Endothelial cell of umbilical vein (primary cell): ENCODE measurements around the gene B9D1. TPM values are rescaled to one million over a fixed set of nuclear protein-coding genes. Genes with fewer than 3 reads are reported as not detected.

ENCODE experiments used
- BruUV-seq: library from RNA; stranded (reverse); fragments of 400-500 nt; replicated peaks from 2 replicates; lab custom pipeline; 2021; lab: Mats Ljungman, UMichigan
- CTCF ChIA-PET: fragments of 300-600, 350-600 bp; sonication (Branson Sonifier 250); formaldehyde crosslinking; loops from one replicate; lab custom pipeline; 2021; ENCODE audit warnings: antibody characterized with exemption, inconsistent platforms; lab: Charles Lee
- POLR2A ChIA-PET: fragments of 300-600, 350-600 bp; sonication (Branson Sonifier 250); formaldehyde crosslinking; loops from one replicate; lab custom pipeline; 2021; ENCODE audit warnings: antibody characterized with exemption, inconsistent platforms; lab: Charles Lee
- DNase-seq: peaks from one replicate; pipeline ENCODE4 v3.0.0-alpha.2; 2011; ENCODE audit warnings: low read depth, low spot score
- FAIRE-seq: peaks from 2 replicates; lab custom pipeline; 2011; peaks lifted over from hg19 to GRCh38; lab: Jason Lieb, UNC
- H2AFZ ChIP-seq: 2 replicates; pipeline ENCODE4 v1.6.0; 2012; ENCODE audit warnings: low read depth, low read length, control low read depth, inconsistent platforms
- H3K27ac ChIP-seq: 2 replicates; pipeline ENCODE4 v1.5.1; 2011; ENCODE audit warnings: low read depth, mild to moderate bottlenecking, control low read depth, low read length, moderate library complexity; ENCODE audit not compliant: insufficient read depth
- H3K27me3 ChIP-seq, 2 experiments: 2 replicates each; pipeline versions ENCODE4 v1.6.0 to v1.6.1; 2011; ENCODE audit warnings: low read length in 2 of 2, mixed read lengths in 1 of 2; ENCODE audit not compliant: control insufficient read depth in 2 of 2, insufficient read depth in 2 of 2
- H3K36me3 ChIP-seq, 2 experiments: 2 replicates in 1 of 2; 3 replicates in 1 of 2; pipeline ENCODE4 v1.5.1; 2011; ENCODE audit warnings: low read length in 2 of 2, mild to moderate bottlenecking in 1 of 2, moderate library complexity in 1 of 2; ENCODE audit not compliant: control insufficient read depth in 2 of 2, insufficient read depth in 2 of 2; ENCODE audit errors: extremely low read depth in 1 of 2
- H3K4me1 ChIP-seq: 3 replicates; pipeline ENCODE4 v1.5.1; 2011; ENCODE audit warnings: mild to moderate bottlenecking, low read length; ENCODE audit not compliant: control insufficient read depth, insufficient read depth; ENCODE audit errors: extremely low read depth
- H3K4me2 ChIP-seq: 2 replicates; pipeline ENCODE4 v1.6.1; 2011; ENCODE audit warnings: low read length, control low read depth, mixed read lengths; ENCODE audit not compliant: insufficient read depth
- H3K4me3 ChIP-seq, 3 experiments: fragments of 200-600 bp in 1 of 3; sonication (generic), shearing (Covaris generic) in 1 of 3; replicated peaks in 1 of 3; 2 replicates each; pipeline ENCODE4 v1.5.1; 2011 to 2016; ENCODE audit warnings: control low read depth in 3 of 3, low read length in 3 of 3, mild to moderate bottlenecking in 2 of 3, inconsistent platforms in 1 of 3, low read depth in 1 of 3, moderate library complexity in 1 of 3; ENCODE audit not compliant: insufficient read depth in 1 of 3
- H3K79me2 ChIP-seq: 2 replicates; pipeline ENCODE4 v1.6.0; 2012; ENCODE audit warnings: low read length, inconsistent platforms; ENCODE audit not compliant: control insufficient read depth, insufficient read depth
- H3K9ac ChIP-seq: replicated peaks from 2 replicates; pipeline ENCODE3; 2011; ENCODE audit warnings: low read length, control low read depth; ENCODE audit not compliant: insufficient read depth; ENCODE audit errors: extremely low read depth
- H3K9me1 ChIP-seq: replicated peaks from 3 replicates; pipeline ENCODE4 v1.6.0; 2011; ENCODE audit warnings: mild to moderate bottlenecking, low read length; ENCODE audit not compliant: control insufficient read depth, insufficient read depth; ENCODE audit errors: extremely low read depth
- H3K9me3 ChIP-seq: replicated peaks from 2 replicates; pipeline ENCODE4 v1.5.1; 2012; ENCODE audit warnings: low read length, inconsistent platforms; ENCODE audit not compliant: control insufficient read depth, insufficient read depth
- H4K20me1 ChIP-seq: replicated peaks from 2 replicates; pipeline ENCODE3; 2011; ENCODE audit warnings: mild to moderate bottlenecking, low read length; ENCODE audit not compliant: control insufficient read depth, insufficient read depth; ENCODE audit errors: extremely low read depth
- GATA2 ChIP-seq: IDR thresholded peaks from 2 replicates; pipeline ENCODE4 v1.7.0; 2011; ENCODE audit warnings: low read depth, mild to moderate bottlenecking, moderate library complexity, mixed read lengths, low read length; ENCODE audit not compliant: insufficient read length, insufficient read depth
- JUN ChIP-seq: IDR thresholded peaks from 2 replicates; pipeline ENCODE4 v1.6.1; 2011; ENCODE audit warnings: borderline replicate concordance, low read depth; ENCODE audit not compliant: insufficient read length, insufficient read depth
- MYC ChIP-seq: IDR thresholded peaks from one replicate; pipeline ENCODE4 v1.6.1; 2011; ENCODE audit warnings: mild to moderate bottlenecking, low read depth, low read length
- POLR2A ChIP-seq: IDR thresholded peaks from 2 replicates; pipeline ENCODE4 v1.6.1; 2012; ENCODE audit warnings: low read depth, mild to moderate bottlenecking, control low read depth, low read length
- POLR2AphosphoS5 ChIP-seq: IDR thresholded peaks from 2 replicates; pipeline ENCODE4 v1.6.1; 2012; ENCODE audit warnings: low read depth, mild to moderate bottlenecking, control low read depth, low read length, moderate library complexity; ENCODE audit not compliant: insufficient read depth
- dilution Hi-C: fragments of 300-500 bp; cut with MboI; formaldehyde crosslinking; loops from one replicate; pipeline ENCODE4 v1.15.0; 2019; ENCODE audit warnings: low sequenced_read_pairs; ENCODE audit not compliant: extremely low pct_ligation_motif_present
- intact Hi-C: fragments of 100-400 bp; cut with micrococcal nuclease; formaldehyde crosslinking; loops from one replicate; pipeline ENCODE4 v1.10.0; 2022
- polyA plus RNA-seq, 4 experiments: library from polyadenylated mRNA; depleted of rRNA in 3 of 4; stranded (reverse) in 3 of 4; unstranded in 1 of 4; fragments of >200 nt; gene quantifications; 2 replicates each; pipeline versions ENCODE4 v1.2.1 to v1.2.3, GENCODE V29; 2011 to 2012; ENCODE audit warnings: missing spikeins in 1 of 4
- total RNA-seq: library from RNA; stranded (reverse); gene quantifications from 2 replicates; pipeline ENCODE4 v1.2.3, GENCODE V29; 2021

B9D1 gene
- total and polyA plus RNA-seq, 2 donors (not counting 3 experiments of a cell fraction or from before 2014, with no cell fraction given) = 20.5 to 55.8 TPM

DNA sequence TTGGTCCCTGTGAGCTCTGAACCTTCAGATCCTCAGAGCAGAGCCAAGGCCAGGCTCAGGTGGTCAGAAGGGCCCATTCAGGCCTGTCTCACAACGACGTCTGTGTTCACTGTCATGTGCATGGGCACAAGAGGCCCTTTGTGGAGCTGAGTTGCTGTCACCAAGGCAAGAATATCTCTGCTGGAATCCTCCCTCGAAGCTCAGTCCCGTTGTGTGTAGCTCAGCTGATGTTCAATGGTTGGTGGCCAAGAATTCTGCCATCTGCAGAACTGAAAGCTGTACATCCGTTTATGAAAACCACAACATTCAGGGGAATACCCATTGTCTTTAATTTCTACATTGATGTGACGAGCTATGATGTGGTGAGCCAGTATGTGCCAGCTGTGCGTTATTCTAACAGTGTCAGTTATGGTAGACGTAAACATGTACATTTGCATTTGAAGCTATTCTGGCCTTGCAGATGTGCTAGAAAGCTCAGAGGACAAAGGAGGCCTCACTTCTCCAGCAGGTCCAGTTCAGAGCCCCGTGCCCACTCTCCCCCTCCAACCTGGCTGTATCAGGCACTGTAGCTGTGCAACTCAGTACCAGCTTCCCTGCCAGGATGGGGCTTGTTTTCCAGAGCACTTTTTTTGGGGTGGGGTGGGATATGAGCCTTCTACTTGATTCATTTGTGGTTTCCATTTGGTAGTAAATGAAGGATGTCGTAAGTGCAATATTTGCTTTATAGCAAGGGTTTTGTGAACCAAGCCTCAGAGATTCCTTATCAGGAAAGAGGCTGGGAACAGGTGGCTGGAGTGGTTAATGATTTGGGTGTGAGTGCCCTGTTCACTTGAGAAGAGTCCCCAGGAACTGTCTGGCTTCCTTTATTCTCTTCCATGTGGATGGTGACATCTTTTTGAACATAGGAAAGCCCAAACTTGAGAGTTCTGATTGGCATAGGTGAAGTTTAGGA, 56.1 kb downstream of the B9D1 start:
- dilution Hi-C loops = no loop called here

DNA sequence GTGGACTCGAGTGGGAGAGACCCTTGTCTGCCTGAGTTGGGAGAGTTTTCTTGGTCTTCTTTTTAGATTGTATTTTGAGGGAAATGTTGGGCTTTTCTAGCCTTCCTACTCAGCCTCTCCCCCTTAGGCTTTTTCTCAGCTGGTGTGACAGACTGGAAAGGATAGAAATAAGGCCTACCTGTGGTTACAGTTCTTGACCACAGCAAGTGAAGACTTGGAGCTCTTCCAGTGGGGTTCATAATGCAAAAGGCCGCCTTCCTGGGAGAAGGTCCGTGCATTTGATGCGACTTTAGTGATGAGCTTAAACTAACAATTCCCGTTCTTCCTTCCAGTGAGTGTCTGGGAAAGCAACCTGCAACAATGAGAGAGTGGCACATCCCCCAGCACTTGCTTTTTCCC, 56.8 kb downstream of the B9D1 start:
- no peak overlapping the region for H2AFZ ChIP-seq
- no peak for FAIRE-seq
- peaks cover 11% of the 10 kb centered on the region for H3K79me2 ChIP-seq
- intact Hi-C loops (no loop called here), dilution Hi-C loops (no loop called here)
- POLR2A ChIA-PET = no interaction called here
- H3K9me3 ChIP-seq = no peaks in the 10 kb centered on the region
- TF ChIP-seq MYC = no peak
- TF ChIP-seq GATA2 = peak; percentile 1
- DNase-seq = no peak
- CTCF ChIA-PET = interaction anchor here (0.6 to 0.9 kb wide), 3 partner anchors 11 to 244 kb away, joined by 3 read pairs; partner anchors contain the start of gene B9D1
- no peaks in the 10 kb centered on the region for H3K9me1 ChIP-seq
- no peak overlapping the region for H3K9ac ChIP-seq
- no TSS peak for BruUV-seq
- H3K27ac ChIP-seq = no peak overlapping the region
- H3K4me1 ChIP-seq = peaks cover 24% of the 10 kb centered on the region
- H3K36me3 ChIP-seq = peaks cover 4 to 5% of the 10 kb centered on the region in 2 experiments
- no peaks in the 10 kb centered on the region for H3K27me3 ChIP-seq
- no peak overlapping the region for H3K4me3 ChIP-seq
- H4K20me1 ChIP-seq = no peaks in the 10 kb centered on the region
- H3K4me2 ChIP-seq = no peak overlapping the region

More for the DNA sequence above, 56.1 kb downstream of the B9D1 start:
- no peaks in the 10 kb centered on the region for H4K20me1 ChIP-seq
- no peaks in the 10 kb centered on the region for H3K27me3 ChIP-seq
- H3K9me1 ChIP-seq = no peaks in the 10 kb centered on the region
- DNase-seq (no peak), FAIRE-seq (no peak)
- H2AFZ ChIP-seq = no peak overlapping the region
- intact Hi-C loops = no loop called here
- ChIA-PET POLR2A (no interaction called here), CTCF (interaction anchor here (0.6 to 1.1 kb wide), 4 partner anchors 11 to 243 kb away, joined by 3 read pairs; partner anchors contain the start of gene B9D1)
- peaks cover 3 to 4% of the 10 kb centered on the region in 2 experiments for H3K36me3 ChIP-seq
- H3K9me3 ChIP-seq = no peaks in the 10 kb centered on the region
- TF ChIP-seq POLR2AphosphoS5 (no peak), JUN (no peak), GATA2 (no peak), MYC (no peak), POLR2A (no peak)
- no peak overlapping the region for H3K4me3 ChIP-seq
- no TSS peak for BruUV-seq
- H3K4me2 ChIP-seq = no peak overlapping the region
- peaks cover 30% of the 10 kb centered on the region for H3K4me1 ChIP-seq
- H3K79me2 ChIP-seq = peaks cover 11% of the 10 kb centered on the region
- H3K9ac ChIP-seq = no peak overlapping the region
- H3K27ac ChIP-seq = no peak overlapping the region
